Lung (tissue), 12 donors: Measurements from ENCODE around the gene GOLPH3. TPM values are rescaled to one million over a fixed set of nuclear protein-coding genes. Genes with fewer than 3 reads are reported as not detected.

ENCODE experiments used
- ATAC-seq: fragments of 200-7000 bp; cut with Tn5 transposase; one replicate; pipeline ENCODE4 v1.9.1; 2020; ENCODE audit warnings: moderate number of reproducible peaks; ENCODE audit not compliant: insufficient read depth, low FRiP score
- DNase-seq, 3 donors: peaks; one replicate each; pipeline ENCODE4 v3.0.0-alpha.2; 2013 to 2017
- H3K27ac ChIP-seq, 2 donors: one replicate each; pipeline ENCODE4 v1.5.1; 2013; ENCODE audit warnings: mild to moderate bottlenecking in 2 of 2, moderate library complexity in 2 of 2, control low read depth in 1 of 2, inconsistent platforms in 1 of 2, low read depth in 1 of 2, low read length in 1 of 2
- H3K27me3 ChIP-seq, 3 donors: one replicate each; pipeline ENCODE4 v1.5.1; 2013; ENCODE audit warnings: low read length in 2 of 3; ENCODE audit not compliant: control insufficient read depth in 3 of 3, insufficient read depth in 3 of 3
- H3K36me3 ChIP-seq, 4 donors: one replicate each; pipeline ENCODE4 v1.5.1; 2013; ENCODE audit warnings: low read length in 4 of 4, mild to moderate bottlenecking in 1 of 4, moderate library complexity in 1 of 4; ENCODE audit not compliant: control insufficient read depth in 4 of 4, insufficient read depth in 4 of 4
- H3K4me1 ChIP-seq, 5 donors: one replicate each; pipeline ENCODE4 v1.5.1; 2013; ENCODE audit warnings: low read length in 5 of 5, mild to moderate bottlenecking in 2 of 5, moderate library complexity in 1 of 5; ENCODE audit not compliant: control insufficient read depth in 5 of 5, insufficient read depth in 5 of 5
- H3K4me3 ChIP-seq: one replicate; pipeline ENCODE4 v1.5.1; 2013; ENCODE audit warnings: mild to moderate bottlenecking, control low read depth, moderate library complexity
- H3K9ac ChIP-seq, 2 donors: one replicate each; pipeline ENCODE4 v1.5.1; 2013; ENCODE audit warnings: low read length in 2 of 2, control low read depth in 1 of 2; ENCODE audit not compliant: insufficient read depth in 1 of 2
- H3K9me3 ChIP-seq, 4 donors: one replicate each; pipeline ENCODE4 v1.5.1; 2013; ENCODE audit warnings: low read length in 3 of 4, mild to moderate bottlenecking in 1 of 4, moderate library complexity in 1 of 4; ENCODE audit not compliant: control insufficient read depth in 4 of 4, insufficient read depth in 3 of 4
- CTCF ChIP-seq: IDR thresholded peaks from 2 replicates; pipeline ENCODE4 v1.5.1; 2012; ENCODE audit warnings: mild to moderate bottlenecking; ENCODE audit errors: control extremely low read depth, extremely low read depth
- WGBS, 2 donors: extraction: QIAGEN DNeasy Blood & Tissue Kit; methylation state at CpG; one replicate each; pipeline ENCODE4 v1.1.7; 2013; 5-methylcytosine and 5-hydroxymethylcytosine counted together
- polyA plus RNA-seq, 2 donors: library from polyadenylated mRNA; stranded (reverse); fragments of 200-250 nt; gene quantifications; one replicate each; pipeline ENCODE4 v1.2.1, GENCODE V29; 2013
- total RNA-seq, 2 donors: library from RNA; depleted of rRNA in 1 of 2; stranded (reverse); fragments of >200 nt in 1 of 2; gene quantifications; one replicate each; pipeline ENCODE4 v1.2.1, GENCODE V29; 2014 to 2021
- donor health status: control.
- donor health status: control.
- donor health status: Bipolar disorder and iron deficiency.
- donor health status: healthy.
- donor health status: DM: yes; HTN: yes; CAD: no.

Gene GOLPH3
- total and polyA plus RNA-seq, 4 donors, result 52.2 to 112 (median 69.9) TPM

- DNase-seq, result no peak
- no peak overlapping the region for H3K4me3 ChIP-seq
- WGBS, 2 donors, result 91 to 96% methylated on average over 5 of the region's 5 CpGs
- no peak for ATAC-seq
- no peaks in the 10 kb centered on the region for H3K27me3 ChIP-seq
- H3K4me1 ChIP-seq, result peaks cover 2 to 34% (median 3%) of the 10 kb centered on the region in 5 donors
- H3K9ac ChIP-seq, result no peak overlapping the region
- no peak overlapping the region for H3K27ac ChIP-seq
- TF ChIP-seq CTCF, result no peak
- H3K36me3 ChIP-seq, result peaks cover 0 to 4% (median 2%) of the 10 kb centered on the region in 4 donors
- H3K9me3 ChIP-seq, result no peaks in the 10 kb centered on the region
Measured at GRCh38 chr5:32144378-32145207, 29.5 kb downstream of the GOLPH3 start.

GRCh38 chr5:32143617-32144377, 30.3 kb downstream of the GOLPH3 start:
- no peak overlapping the region for H3K9ac ChIP-seq
- WGBS, 2 donors, result 84 to 90% methylated on average over 6 of the region's 6 CpGs
- H3K9me3 ChIP-seq, result no peaks in the 10 kb centered on the region
- DNase-seq (no peak), ATAC-seq (no peak)
- H3K27me3 ChIP-seq, result no peaks in the 10 kb centered on the region
- TF ChIP-seq CTCF, result no peak
- H3K4me1 ChIP-seq, result peaks cover 2 to 29% (median 3%) of the 10 kb centered on the region in 5 donors
- H3K27ac ChIP-seq, result no peak overlapping the region
- peaks cover 0 to 8% (median 3%) of the 10 kb centered on the region in 4 donors for H3K36me3 ChIP-seq
- no peak overlapping the region for H3K4me3 ChIP-seq

GRCh38 chr5:32138839-32139493, 35.2 kb downstream of the GOLPH3 start:
- no peaks in the 10 kb centered on the region for H3K27me3 ChIP-seq
- no peaks in the 10 kb centered on the region for H3K9me3 ChIP-seq
- WGBS, 2 donors, result 91% methylated on average over 7 of the region's 7 CpGs
- ATAC-seq (no peak), DNase-seq (no peak)
- H3K27ac ChIP-seq, result no peak overlapping the region
- H3K36me3 ChIP-seq, result peaks cover 6 to 13% (median 10%) of the 10 kb centered on the region in 4 donors
- peaks cover 0 to under 1% (median 0%) of the 10 kb centered on the region in 5 donors for H3K4me1 ChIP-seq
- no peak overlapping the region for H3K9ac ChIP-seq
- no peak for TF ChIP-seq CTCF
- H3K4me3 ChIP-seq, result no peak overlapping the region
